Endodermal cell (in vitro differentiated cells): Measurements from ENCODE around the gene NETO1. TPM values are rescaled to one million over a fixed set of nuclear protein-coding genes. Genes with fewer than 3 reads are reported as not detected.

Source experiments
- DNase-seq: peaks from one replicate; pipeline ENCODE4 v3.0.0-alpha.2; 2017
- H3K27ac ChIP-seq: 2 replicates; pipeline ENCODE4 v1.5.1; 2013; ENCODE audit warnings: mild to moderate bottlenecking, low read depth, low read length, moderate library complexity
- H3K27me3 ChIP-seq: 2 replicates; pipeline ENCODE4 v1.6.1; 2013; ENCODE audit warnings: mild to moderate bottlenecking, low read length, moderate library complexity; ENCODE audit not compliant: insufficient read depth, control insufficient read depth, poor library complexity, severe bottlenecking
- H3K36me3 ChIP-seq: 2 replicates; pipeline ENCODE4 v1.7.0; 2013; ENCODE audit warnings: mild to moderate bottlenecking, low read length, moderate library complexity; ENCODE audit not compliant: control insufficient read depth, insufficient read depth
- H3K4me1 ChIP-seq: one replicate; pipeline ENCODE4 v1.7.0; 2013; ENCODE audit warnings: low read length; ENCODE audit not compliant: control insufficient read depth, insufficient read depth
- H3K4me3 ChIP-seq: 2 replicates; pipeline ENCODE4 v1.5.1; 2013; ENCODE audit warnings: mild to moderate bottlenecking, low read length, moderate library complexity
- H3K9ac ChIP-seq: 2 replicates; pipeline ENCODE4 v1.6.1; 2013; ENCODE audit warnings: mild to moderate bottlenecking, low read length, moderate library complexity; ENCODE audit not compliant: poor library complexity, severe bottlenecking; ENCODE audit errors: extremely low read depth
- H3K9me3 ChIP-seq: 2 replicates; pipeline ENCODE4 v1.6.1; 2013; ENCODE audit warnings: mild to moderate bottlenecking, low read length, moderate library complexity; ENCODE audit not compliant: control insufficient read depth
- H3K27ac Mint-ChIP-seq: 2 replicates; pipeline ENCODE4 v1.8.0; 2020; ENCODE audit warnings: mixed read lengths
- H3K27me3 Mint-ChIP-seq: 2 replicates; pipeline ENCODE4 v1.8.0; 2021; ENCODE audit warnings: mild to moderate bottlenecking, mixed read lengths; ENCODE audit not compliant: insufficient read depth
- H3K36me3 Mint-ChIP-seq: 2 replicates; pipeline ENCODE4 v1.8.0; 2020; ENCODE audit warnings: low read depth, mixed read lengths
- H3K4me1 Mint-ChIP-seq: 2 replicates; pipeline ENCODE4 v1.8.0; 2020; ENCODE audit warnings: mixed read lengths
- H3K4me3 Mint-ChIP-seq: 2 replicates; pipeline ENCODE4 v1.8.0; 2020; ENCODE audit warnings: mild to moderate bottlenecking, moderate library complexity, mixed read lengths
- H3K9me3 Mint-ChIP-seq: 2 replicates; pipeline ENCODE4 v1.8.0; 2020; ENCODE audit warnings: mild to moderate bottlenecking, mixed read lengths
- CTCF ChIP-seq: fragments of 200-600 bp; sonication (generic); conservative IDR thresholded peaks from 2 replicates; pipeline ENCODE4 v1.5.0; 2021; ENCODE audit warnings: antibody characterized with exemption, mild to moderate bottlenecking
- WGBS, 2 experiments: methylation state at CpG; one replicate each; pipeline versions ENCODE4 v1.1.5 to v1.1.7; 2013; ENCODE audit warnings: missing lambda C conversion rate in 2 of 2, mixed read lengths in 1 of 2; ENCODE audit not compliant: insufficient coverage in 1 of 2, insufficient read length in 1 of 2; 5-methylcytosine and 5-hydroxymethylcytosine counted together
- total RNA-seq, 2 donors: library from RNA; stranded (reverse); fragmentation: NEBNext Ultra II Directional in 1 of 2; extraction: Animal tissue kit (Norgen Biotek cat#: 25700) in 1 of 2; gene quantifications; 2 replicates in 1 of 2; 3 replicates in 1 of 2; pipeline ENCODE4 v1.2.1, GENCODE V29; 2021

NETO1 gene
- total RNA-seq, 2 donors from 2014 or later: 4.2 to 6.5 TPM

GRCh38 chr18:72903033-72903432, 35.2 kb upstream of the NETO1 start:
- no peaks in the 10 kb centered on the region for H3K36me3 ChIP-seq
- no peaks in the 10 kb centered on the region for H3K4me1 Mint-ChIP-seq
- WGBS, 2 experiments: 73% methylated on average over 1 of the region's 2 CpGs; no CpG with 5 or more reads in 1 of the 2 experiments
- TF ChIP-seq CTCF: no peak
- no peak overlapping the region for H3K9ac ChIP-seq
- no peaks in the 10 kb centered on the region for H3K9me3 ChIP-seq
- no peak for DNase-seq
- H3K4me3 ChIP-seq: no peak overlapping the region
- no peaks in the 10 kb centered on the region for H3K27me3 ChIP-seq
- no peak overlapping the region for H3K27ac Mint-ChIP-seq
- H3K36me3 Mint-ChIP-seq: no peaks in the 10 kb centered on the region
- H3K9me3 Mint-ChIP-seq: no peaks in the 10 kb centered on the region
- H3K27ac ChIP-seq: no peak overlapping the region
- no peaks in the 10 kb centered on the region for H3K27me3 Mint-ChIP-seq
- no peak overlapping the region for H3K4me3 Mint-ChIP-seq
- H3K4me1 ChIP-seq: no peaks in the 10 kb centered on the region

- Mint-ChIP-seq H3K4me1 (no peaks in the 10 kb centered on the region), H3K36me3 (no peaks in the 10 kb centered on the region), H3K27me3 (no peaks in the 10 kb centered on the region), H3K27ac (no peak overlapping the region), H3K9me3 (no peaks in the 10 kb centered on the region), H3K4me3 (no peak overlapping the region)
- no peak for TF ChIP-seq CTCF
- Histone ChIP-seq H3K4me1 (no peaks in the 10 kb centered on the region), H3K36me3 (no peaks in the 10 kb centered on the region), H3K9me3 (no peaks in the 10 kb centered on the region), H3K9ac (no peak overlapping the region), H3K27me3 (no peaks in the 10 kb centered on the region), H3K4me3 (no peak overlapping the region), H3K27ac (no peak overlapping the region)
- no peak for DNase-seq
- WGBS, 2 experiments: 72 to 89% methylated on average over 2 to 4 of the region's 4 CpGs
Measured at GRCh38 chr18:72899338-72899737, 31.6 kb upstream of the NETO1 start.

GRCh38 chr18:72898870-72899269, 31.1 kb upstream of the NETO1 start:
- no peaks in the 10 kb centered on the region for H3K9me3 ChIP-seq
- Mint-ChIP-seq H3K4me1 (no peaks in the 10 kb centered on the region), H3K36me3 (no peaks in the 10 kb centered on the region), H3K4me3 (no peak overlapping the region), H3K27ac (no peak overlapping the region), H3K27me3 (no peaks in the 10 kb centered on the region), H3K9me3 (no peaks in the 10 kb centered on the region)
- H3K9ac ChIP-seq: no peak overlapping the region
- no peak overlapping the region for H3K4me3 ChIP-seq
- DNase-seq: no peak
- no peaks in the 10 kb centered on the region for H3K27me3 ChIP-seq
- no peaks in the 10 kb centered on the region for H3K4me1 ChIP-seq
- TF ChIP-seq CTCF: no peak
- H3K36me3 ChIP-seq: no peaks in the 10 kb centered on the region
- H3K27ac ChIP-seq: no peak overlapping the region
- WGBS, 2 experiments: 80 to 91% methylated on average over 1 to 3 of the region's 3 CpGs
